NCI-H1417 treated with DMSO at 0.1 percent for 48 hours (cell line): Measurements from ENCODE around the gene ARHGAP15.

Experiments
- DNase-seq: peaks from one replicate; lab custom pipeline; 2025; lab: John Stamatoyannopoulos, UW

Gene ARHGAP15

DNA sequence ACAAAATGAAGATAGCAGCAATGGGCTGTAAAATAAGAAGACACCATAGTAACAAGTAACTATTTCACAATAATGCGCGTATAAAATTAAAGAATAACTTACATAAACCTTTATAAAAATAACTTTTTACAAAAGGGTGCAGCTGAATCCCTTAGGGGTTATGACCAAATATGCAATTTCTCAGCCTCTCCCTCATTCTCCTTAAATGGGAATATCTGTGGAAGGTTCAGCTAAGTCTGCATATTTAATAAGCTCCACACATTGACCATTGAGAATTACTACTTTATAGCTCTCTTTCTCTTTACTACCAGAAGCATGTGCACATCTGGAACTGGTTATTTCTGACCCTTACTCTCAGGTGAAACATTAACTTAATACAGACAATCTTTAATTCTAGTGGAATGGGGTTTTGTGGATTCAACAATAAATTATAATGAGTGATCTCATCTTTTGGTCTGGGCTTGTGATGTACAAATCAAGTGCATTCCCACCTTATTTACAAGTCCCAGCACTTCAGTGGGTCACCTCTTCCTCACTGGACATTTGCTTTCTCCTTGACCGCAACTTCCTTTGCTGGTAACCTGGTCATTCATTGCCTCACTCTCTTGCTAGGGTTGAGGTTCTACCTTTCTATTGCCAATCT, 15.7 kb downstream of the ARHGAP15 start:
- DNase-seq = no peak

DNA sequence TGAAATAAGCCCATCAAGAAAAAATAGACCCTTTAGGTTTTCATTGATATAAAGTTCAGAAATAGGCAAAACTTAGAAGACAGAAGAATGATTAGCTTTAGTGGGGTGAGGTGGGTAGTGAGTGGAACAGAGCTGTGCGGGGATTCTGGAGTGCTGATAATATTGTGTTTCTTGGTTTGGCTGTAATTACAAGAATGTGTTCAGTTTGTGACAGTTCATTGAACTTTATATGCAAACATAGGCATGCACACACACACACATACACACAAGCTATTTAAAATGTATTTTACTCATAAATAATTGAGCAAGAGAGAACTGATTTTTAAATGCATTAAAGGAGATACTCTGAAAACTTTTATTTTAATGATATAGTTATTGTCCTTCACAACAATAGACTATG, 17.1 kb downstream of the ARHGAP15 start:
- no peak for DNase-seq

DNA sequence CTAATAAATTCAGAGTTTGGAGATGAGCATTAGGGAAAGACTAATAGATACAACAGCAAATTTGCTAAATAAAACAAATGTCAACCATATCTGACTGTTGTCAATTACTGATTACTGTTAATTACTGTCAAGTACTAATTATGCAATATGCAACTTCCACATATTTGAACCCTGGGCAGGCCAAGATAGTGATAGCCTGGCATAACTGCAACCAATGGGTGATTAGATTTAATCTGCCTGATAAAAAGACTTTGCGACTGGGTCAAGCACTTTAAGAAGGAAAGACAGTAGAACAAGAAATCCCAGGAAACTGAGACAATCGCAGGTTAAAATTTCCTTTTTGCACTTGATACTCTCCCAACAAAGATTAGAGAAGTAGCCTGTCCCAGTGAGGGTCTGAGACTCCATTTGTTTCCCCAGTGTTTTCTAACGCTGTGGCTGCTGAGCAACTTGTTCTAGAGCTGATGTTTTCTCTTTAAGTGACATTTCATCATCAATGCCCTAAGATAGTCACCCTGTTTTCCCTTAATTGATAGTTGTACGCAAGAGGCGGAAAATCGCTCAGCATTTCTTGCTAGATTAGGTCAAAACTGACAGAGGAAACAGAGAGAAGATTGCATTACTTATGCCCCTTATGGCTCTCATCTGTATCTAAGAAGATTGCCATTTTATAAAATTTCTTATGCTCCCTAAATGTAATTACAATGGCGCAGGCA, 17.8 kb downstream of the ARHGAP15 start:
- DNase-seq = no peak

DNA sequence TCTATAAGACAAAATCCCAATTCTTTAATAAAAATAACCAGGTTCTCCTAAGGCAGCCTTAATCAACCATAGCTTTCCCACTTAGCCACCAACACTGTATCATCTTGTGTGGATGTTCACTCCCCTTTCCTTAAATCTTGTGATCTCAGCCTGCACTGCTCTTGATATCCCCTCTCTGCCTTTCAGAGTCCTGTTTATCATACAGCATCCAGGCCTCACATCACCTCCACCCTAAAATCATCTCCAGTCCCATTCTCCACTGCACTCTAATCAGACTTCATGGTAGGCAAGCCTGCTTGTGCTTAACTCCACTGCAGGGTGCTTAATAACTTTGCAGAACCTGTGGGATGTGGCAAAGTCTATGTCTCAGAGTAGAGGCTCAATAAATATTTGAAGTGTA, 18.8 kb downstream of the ARHGAP15 start:
- no peak for DNase-seq

DNA sequence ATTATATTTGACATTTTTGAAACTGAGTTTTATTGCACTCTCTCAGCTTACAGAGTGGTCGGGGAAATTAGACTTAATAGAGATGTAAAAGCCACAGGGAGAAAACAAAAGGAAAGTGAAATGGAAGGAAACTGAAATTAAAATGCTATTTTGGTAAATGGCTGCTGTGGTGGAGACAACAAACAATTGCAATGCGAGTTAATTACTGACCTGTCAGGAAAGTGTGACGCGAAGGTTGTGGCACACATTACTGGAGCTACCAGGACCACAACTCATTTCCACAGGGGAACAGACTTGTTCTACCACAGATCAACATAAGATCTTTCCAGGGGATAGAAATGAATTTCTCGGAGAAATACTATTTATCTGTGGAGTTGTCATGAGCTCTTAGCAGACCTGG, 19.5 kb downstream of the ARHGAP15 start:
- DNase-seq = no peak

DNA sequence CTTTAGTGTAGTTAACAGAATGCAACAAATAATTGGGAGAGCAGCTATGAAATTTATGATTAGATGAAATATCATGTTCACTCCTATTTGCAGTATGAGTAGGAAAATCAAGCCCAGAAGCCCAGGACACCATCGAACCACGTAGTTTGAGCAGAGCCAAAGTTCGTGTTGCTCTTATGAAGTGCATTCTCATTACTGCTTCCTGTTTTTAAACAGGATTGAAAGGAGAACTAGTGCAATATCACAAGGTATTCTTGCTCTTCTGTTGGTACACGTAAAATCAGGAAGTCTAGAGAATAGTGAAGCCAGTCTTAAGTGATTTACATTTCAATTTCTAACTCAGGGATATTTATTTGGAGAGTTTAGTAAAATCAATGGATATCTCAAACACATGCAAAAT, 21.1 kb downstream of the ARHGAP15 start:
- no peak for DNase-seq

DNA sequence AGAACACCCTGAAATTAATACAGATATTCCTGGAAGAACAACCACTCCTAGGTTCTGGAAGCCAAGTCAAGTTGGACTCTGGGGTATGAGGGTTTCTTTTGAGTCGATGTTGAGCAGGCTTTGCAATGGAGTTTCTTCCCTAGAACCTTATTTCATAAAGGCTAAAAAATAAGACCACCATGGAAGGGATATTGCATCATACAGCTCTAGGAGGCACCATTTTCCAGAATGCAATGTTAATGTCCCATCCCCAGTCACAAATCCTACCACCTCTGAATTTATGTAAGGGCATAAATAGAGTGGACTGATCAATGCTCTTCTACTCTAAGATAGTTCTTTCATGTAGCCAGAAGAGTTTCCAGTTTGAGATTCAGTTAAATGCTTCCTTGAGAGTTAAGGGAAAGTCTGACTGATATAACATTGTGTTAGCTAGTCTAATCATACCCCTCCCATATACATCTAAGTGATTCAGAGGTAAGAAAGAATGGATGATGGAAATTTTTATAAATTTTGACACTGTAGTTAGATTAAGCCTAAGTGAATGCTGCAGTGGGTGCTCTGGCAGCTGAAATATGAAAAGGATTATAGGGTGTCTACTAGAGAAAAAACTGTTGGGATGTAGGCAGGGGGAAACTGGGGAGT, 22.0 kb downstream of the ARHGAP15 start:
- DNase-seq = no peak

DNA sequence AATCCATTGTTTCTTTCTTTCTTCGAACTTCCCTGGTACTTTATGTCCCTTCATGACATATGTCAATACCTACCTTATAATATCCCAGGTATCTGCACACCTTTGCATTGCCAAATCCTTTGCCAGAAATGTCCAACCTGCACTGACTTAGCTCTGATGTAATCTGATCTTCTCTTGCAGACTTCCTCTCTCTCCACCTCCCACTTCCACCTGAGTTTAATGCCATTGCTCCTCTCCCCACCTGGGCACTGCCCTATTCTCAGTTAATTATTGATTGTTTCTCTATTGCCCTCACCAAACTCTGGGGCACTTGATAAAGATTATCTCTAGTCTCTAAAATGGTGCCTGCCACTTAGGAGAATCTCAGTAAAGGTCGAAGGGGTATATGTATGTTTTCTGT, 23.0 kb downstream of the ARHGAP15 start:
- DNase-seq = no peak

DNA sequence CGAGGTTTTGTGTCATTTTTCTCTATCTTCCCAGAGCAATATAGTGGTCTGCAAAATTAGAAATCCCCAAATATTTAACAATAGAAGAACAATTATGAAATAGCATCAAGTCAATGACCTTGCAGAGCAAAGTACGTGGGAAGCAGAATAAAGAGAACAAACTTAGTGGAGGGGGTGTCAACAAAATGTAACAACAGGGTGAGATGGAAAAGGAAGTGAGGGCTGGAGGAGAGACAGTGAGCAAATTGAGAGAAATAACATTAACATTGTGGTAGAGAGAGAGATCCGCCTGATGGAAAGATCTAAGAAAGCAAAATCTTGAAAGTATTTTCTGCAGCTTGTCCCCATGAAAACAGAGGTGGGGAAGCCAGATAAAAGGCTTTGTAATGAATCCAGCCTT, 23.4 kb downstream of the ARHGAP15 start:
- no peak for DNase-seq

DNA sequence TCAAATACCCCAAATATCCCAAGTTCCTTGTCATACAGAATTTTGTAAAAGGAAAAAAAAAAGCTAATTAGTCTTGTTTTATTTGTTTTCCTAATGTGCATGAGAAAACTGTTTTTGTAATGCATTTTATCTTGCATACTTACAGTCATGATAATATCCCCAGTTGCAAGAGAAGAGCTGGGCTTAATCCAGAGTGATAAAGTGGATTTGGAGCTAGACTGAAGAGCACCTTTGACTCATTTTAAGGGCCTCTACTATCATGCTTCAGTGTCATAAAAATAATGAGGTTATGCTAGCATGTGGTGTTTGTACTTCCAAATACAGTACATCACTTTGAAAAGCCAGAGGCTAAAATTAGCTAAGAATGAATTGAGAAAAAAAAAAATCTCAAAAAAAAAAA, 26.4 kb downstream of the ARHGAP15 start:
- DNase-seq = no peak

DNA sequence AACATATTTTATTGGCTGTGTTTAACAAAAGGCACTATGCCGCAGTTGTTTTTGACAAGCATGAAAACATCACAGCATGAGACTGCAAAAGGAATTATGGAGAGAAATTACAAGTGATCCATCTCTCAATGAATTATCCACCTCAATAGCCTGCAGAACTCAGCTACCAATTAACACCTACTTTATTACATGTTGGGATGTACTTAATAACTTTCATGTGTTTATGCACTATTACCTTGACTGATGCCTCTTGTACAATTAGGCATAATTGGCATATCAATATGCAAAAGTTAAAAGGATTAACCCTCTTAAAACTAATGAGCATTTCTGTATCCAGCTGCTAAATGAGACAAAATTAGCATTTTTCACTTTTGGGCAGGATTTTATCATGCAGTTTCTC, 27.8 kb downstream of the ARHGAP15 start:
- DNase-seq = peak; percentile 51

DNA sequence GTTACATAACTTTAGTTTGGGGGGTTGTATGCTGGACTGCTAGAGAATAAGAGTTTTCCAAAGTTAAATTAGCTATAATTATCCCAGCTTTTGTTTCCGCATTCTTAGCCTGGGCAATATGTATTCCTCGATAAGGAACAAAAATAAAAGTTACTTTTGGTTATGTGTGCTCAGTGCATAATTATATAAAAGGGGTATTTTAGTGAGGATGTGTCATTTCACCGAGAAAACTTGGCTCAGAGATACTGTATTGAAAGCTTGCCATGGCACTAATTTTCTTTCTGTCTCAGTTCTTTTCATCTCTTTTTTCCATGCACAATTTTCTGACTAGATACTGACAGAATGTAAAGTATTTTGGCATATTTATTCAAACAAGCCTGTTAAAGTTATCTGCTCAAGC, 28.2 kb downstream of the ARHGAP15 start:
- DNase-seq = no peak

DNA sequence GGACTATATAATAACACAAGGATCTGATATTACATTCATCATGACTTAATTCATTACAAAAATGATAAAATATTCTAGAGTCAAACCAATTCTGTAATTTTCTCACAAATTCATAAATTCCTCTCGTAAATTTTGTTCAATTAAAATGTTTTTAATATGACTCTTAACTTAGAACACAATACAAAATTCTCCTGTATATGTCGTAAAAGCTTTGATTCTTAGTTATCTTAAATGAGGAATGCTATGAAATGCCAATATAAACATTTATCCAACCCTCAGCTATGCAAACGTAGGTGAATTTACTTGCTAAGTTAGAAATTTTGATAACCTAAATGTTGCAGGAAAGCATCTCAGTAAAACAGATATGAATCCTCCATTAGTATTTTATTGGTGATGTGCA, 28.9 kb downstream of the ARHGAP15 start:
- DNase-seq = no peak

DNA sequence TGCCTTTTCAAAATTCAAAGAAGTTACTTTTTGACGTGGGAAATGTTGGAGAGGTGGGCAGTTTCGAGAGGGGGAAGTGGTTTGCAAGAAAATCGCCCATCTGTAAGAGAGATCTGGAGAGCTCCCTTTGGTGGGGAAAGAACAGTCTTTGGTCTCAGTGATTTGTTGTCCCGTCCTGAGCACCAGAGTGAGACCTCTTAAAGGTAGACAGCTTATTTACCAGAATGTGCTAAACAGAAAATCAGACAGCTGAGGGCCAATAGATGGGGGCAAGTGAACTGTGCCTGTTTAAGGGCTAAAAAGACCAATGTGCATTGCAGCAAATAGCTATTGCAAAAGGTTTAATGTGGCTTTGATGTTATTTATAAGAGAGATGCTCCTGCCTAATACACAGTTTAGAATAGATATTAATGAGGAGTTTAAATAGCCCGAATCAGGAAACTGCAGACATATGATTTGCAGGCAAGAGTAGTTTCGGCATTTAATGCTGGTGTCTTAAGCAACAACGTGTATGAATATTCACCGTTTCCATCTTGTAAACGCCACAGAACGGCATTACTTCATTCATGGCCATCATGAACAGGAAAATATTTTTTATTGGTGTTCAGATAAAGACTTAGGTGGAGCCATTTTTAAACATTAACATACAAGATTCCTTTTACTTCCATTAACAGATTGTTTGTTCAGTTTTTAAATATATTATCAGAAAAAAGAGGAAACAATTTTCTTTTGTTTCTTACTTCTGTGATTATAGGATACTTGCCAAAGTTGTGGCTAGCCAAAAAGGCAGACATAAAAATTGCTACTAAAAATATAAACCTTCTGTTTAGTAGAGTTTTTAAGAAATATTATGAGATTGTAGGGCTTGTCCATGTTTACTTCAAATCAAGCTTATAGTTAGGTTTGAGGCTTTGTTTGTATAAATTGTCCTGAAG, 29.6 kb downstream of the ARHGAP15 start:
- DNase-seq = no peak

DNA sequence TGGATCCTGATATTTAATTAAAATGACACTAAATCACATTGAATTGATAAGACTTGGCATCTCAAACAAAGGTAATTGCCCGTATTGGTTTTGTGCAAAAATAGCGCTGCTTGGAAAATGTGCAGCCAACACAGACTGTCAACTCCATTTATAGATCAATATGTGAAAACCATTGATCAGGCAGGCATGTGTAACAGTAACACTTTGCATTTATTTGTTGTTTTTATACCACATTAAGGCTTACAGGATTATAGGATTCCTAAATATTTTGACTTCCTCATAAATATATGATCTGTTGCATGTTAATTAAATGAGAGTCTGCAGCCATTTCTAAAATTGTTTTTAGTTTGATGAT, 30.2 kb downstream of the ARHGAP15 start:
- no peak for DNase-seq

DNA sequence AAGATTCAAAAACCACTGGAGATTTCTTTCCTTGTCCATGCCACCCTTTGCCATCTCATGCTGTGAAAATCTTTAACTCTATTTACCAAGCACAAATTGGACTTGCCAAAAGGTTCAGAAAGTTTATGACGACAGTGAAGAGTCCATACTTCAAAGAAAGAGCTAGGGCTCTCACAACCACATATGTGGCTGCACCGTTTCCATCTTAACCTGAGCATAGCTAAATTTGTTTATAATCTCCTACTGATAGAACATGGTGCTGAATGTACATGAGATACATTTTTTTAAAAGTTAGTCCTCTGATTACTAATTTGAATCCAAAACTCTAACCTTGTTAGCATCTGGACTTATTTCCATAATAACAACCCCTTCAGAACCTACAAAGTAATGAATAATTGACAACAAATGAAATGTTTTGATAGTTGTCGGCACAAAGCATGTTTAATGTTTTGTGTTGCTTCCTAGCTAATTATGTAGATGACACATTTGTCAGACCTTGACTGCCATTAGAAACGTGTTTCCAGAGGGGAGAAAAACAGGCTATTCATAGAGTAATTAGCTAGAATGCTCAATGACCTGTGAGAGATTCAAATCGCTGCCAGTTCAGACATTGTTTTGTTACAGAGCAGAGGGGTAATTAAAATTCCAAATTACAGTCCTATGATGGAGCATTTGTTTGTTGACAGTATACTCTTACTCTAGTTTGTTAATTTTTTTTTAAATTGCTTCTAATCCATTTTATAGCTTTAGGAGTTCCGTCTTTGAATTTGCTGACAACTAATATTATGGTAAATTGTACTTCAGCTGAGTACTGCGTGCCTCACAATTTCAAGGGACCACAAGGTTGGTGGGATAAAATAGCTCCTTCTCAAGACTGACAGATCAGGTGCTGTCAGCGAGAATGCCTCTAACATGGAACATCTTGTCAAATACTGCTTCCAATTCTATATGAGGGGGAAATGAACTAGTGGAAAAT, 31.8 kb downstream of the ARHGAP15 start:
- DNase-seq = peak; percentile 21

DNA sequence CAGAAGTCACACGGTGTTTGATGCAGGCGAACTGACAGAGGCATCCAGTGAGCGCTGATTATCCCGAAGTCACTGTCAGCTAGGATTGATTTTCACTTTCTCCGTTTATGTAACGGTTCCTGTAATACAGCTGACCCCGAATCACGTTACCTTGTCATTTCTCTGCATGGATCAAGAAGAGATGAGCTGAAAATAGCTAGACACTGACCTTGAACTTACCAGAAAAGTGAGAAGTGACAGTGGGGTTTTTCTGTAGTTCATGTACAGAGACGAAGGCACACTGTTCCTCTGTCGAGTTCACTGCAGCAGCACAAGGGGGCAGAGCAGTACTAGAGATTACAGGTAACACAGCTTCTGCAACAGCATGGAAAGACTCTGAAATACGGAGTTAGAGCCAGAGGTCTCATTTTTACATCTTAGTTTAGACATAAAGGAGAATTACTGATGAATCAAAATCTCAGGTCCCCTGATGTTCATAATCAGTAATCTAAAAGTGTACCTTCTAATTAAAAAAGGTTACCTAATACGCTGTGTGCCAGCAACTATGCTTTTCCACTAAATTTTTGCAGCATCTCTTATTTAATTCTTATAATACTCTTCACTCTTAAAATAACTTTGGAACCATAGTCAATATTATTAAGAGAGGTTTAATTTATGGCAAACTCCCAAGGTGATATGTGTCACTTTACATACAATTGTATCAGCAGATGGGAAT, 33.1 kb downstream of the ARHGAP15 start:
- no peak for DNase-seq

DNA sequence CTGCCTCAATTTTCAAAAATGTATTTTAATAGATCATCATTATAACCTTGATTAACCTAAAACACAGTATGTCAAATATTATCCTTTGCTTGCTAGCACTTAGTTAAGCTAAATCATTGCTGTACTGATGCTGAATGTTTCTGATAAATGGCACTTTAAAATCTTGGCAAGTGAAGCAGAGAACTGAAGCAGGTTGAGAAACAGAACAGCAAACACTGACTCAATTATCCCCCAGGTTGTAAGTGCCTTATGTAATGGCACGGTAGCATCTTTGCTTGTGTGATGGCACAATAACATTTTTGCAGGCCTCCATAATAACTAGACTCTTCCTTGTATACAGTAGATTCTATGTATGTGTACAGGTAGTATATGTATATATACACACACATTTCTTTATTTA, 33.8 kb downstream of the ARHGAP15 start:
- DNase-seq = no peak

DNA sequence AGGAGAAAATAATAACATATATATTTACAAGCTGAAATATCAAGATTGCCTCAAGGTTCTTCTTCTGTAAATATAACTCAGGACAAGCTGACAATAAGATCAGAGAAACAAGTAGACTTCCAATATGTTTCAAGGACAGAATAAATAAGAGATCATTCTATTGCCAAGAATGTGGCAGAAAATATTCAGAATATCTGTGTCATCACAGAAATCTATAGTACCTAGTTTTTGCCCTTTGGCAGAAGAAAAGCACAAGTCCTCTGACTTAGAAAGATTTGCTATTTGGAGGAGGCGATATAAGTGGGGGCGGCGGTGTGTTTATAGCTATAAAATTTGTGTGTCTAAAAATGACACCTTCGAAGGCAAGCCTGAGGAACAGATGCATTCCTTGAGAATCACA, 34.3 kb downstream of the ARHGAP15 start:
- DNase-seq = no peak

DNA sequence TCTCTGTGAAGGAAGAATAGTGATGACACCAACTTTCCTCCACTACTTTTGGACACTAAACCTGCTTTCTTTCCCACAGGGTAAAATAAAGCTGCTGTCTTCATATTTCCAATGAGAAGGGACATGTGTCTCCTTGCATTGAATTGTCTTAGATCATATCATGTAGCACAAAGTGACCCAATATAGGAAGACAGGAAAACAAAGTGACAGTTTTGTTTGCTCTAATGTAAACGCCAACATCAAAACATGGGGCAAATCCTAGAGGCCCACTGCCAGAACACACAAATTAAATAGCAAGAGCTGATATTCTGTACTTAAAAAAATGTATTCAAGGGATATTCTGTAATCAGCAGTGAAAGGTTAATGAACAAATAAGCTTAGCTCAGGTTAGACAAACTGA, 36.1 kb downstream of the ARHGAP15 start:
- DNase-seq = no peak

DNA sequence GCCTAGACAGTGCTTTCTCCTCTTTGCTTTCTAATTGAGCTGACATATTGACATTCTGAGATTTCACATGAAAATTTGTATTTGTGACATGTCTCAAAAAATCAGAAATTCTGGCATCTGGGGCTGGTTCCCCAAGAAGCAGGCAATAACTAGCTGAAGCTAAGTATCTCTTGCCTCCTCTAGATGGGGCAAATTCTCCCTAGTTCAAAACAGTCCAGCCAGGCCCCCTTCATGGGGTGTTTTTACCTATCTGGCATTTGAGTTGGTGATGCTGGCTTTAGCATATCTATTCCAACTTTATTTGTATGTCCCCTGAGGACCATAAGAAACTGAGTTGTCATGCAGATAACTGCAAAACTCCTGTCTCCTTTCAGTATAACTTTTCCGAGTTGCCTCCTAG, 39.9 kb downstream of the ARHGAP15 start:
- DNase-seq = no peak
